B cell (primary cell): ENCODE results near the gene FGFR3. TPM values are rescaled to one million over a fixed set of nuclear protein-coding genes. Genes with fewer than 3 reads are reported as not detected.

ENCODE experiments used
- ATAC-seq: fragments of 200-7000 bp; cut with Tn5 transposase; one replicate; pipeline ENCODE4 v1.10.0; 2021; ENCODE audit warnings: low read depth, mild to moderate bottlenecking, moderate number of reproducible peaks, moderate library complexity
- CTCF ChIA-PET: fragments of 350-600 bp; sonication (Branson Sonifier 250); formaldehyde crosslinking; loops from one replicate; lab custom pipeline; 2021; ENCODE audit warnings: antibody characterized with exemption, inconsistent platforms; lab: Charles Lee
- POLR2A ChIA-PET: fragments of 350-600 bp; sonication (Branson Sonifier 250); formaldehyde crosslinking; loops from one replicate; lab custom pipeline; 2021; ENCODE audit warnings: antibody characterized with exemption; lab: Charles Lee
- DNase-seq: peaks from one replicate; pipeline ENCODE4 v3.0.0; 2013
- H2AFZ ChIP-seq: 2 replicates; pipeline ENCODE4 v1.6.1; 2012; ENCODE audit warnings: mild to moderate bottlenecking, low read depth, low read length; ENCODE audit not compliant: insufficient read depth, poor library complexity, severe bottlenecking
- H3K27ac ChIP-seq, 2 donors: 1 replicate in 1 of 2; 2 replicates in 1 of 2; pipeline ENCODE4 v1.5.1; 2012 to 2013; ENCODE audit warnings: low read length in 2 of 2, mild to moderate bottlenecking in 2 of 2, moderate library complexity in 1 of 2
- H3K27me3 ChIP-seq, 4 experiments: fragments of 200-600 bp in 1 of 4; sonication (generic) in 1 of 4; replicated peaks in 1 of 4; 1 replicate in 2 of 4; 2 replicates in 2 of 4; pipeline versions ENCODE4 v1.6.1 to v1.7.0; 2013 to 2016; ENCODE audit warnings: low read length in 3 of 4, mild to moderate bottlenecking in 2 of 4, mixed read lengths in 1 of 4, moderate library complexity in 1 of 4; ENCODE audit not compliant: insufficient read depth in 4 of 4, control insufficient read depth in 3 of 4; ENCODE audit errors: control extremely low read depth in 1 of 4
- H3K36me3 ChIP-seq, 2 experiments: replicated peaks in 1 of 2; 1 replicate in 1 of 2; 2 replicates in 1 of 2; pipeline versions ENCODE4 v1.6.1 to v1.7.1; 2013; ENCODE audit warnings: low read length in 1 of 2; ENCODE audit not compliant: insufficient read depth in 2 of 2, control insufficient read depth in 1 of 2; ENCODE audit errors: control extremely low read depth in 1 of 2, extremely low read depth in 1 of 2
- H3K4me1 ChIP-seq, 2 donors: fragments of 200-600 bp in 1 of 2; sonication (generic) in 1 of 2; 1 replicate in 1 of 2; 2 replicates in 1 of 2; pipeline versions ENCODE4 v1.5.1 to v1.6.1; 2013 to 2017; ENCODE audit warnings: low read length in 2 of 2; ENCODE audit not compliant: control insufficient read depth in 2 of 2, insufficient read depth in 2 of 2
- H3K4me2 ChIP-seq: replicated peaks from 2 replicates; pipeline ENCODE3; 2012; ENCODE audit warnings: mild to moderate bottlenecking, low read depth, low read length; ENCODE audit not compliant: poor library complexity, severe bottlenecking
- H3K4me3 ChIP-seq, 5 experiments: fragments of 200-600 bp in 1 of 5; sonication (generic) in 1 of 5; 1 replicate in 3 of 5; 2 replicates in 2 of 5; pipeline versions ENCODE4 v1.5.1 to v1.7.0; 2011 to 2016; ENCODE audit warnings: low read length in 4 of 5, mild to moderate bottlenecking in 4 of 5, low read depth in 2 of 5, control low read depth in 1 of 5, moderate library complexity in 1 of 5; ENCODE audit not compliant: insufficient read depth in 1 of 5; ENCODE audit errors: control extremely low read depth in 1 of 5, extremely low read depth in 1 of 5
- H3K79me2 ChIP-seq: fragments of 200-600 bp; sonication (generic); one replicate; pipeline ENCODE4 v1.6.0; 2016; ENCODE audit warnings: low read length; ENCODE audit not compliant: control insufficient read depth, insufficient read depth
- H3K9ac ChIP-seq: fragments of 200-600 bp; sonication (generic); 2 replicates; pipeline ENCODE4 v1.6.1; 2017; ENCODE audit warnings: mild to moderate bottlenecking, low read length, moderate library complexity
- H3K9me3 ChIP-seq, 3 donors: one replicate each; pipeline versions ENCODE4 v1.6.1 to v1.7.1; 2013; ENCODE audit warnings: low read length in 2 of 3; ENCODE audit not compliant: control insufficient read depth in 2 of 3, insufficient read depth in 1 of 3; ENCODE audit errors: control extremely low read depth in 1 of 3
- H4K20me1 ChIP-seq: 2 replicates; pipeline ENCODE4 v1.6.0; 2012; ENCODE audit warnings: mild to moderate bottlenecking, low read length; ENCODE audit not compliant: insufficient read depth, control insufficient read depth, poor library complexity, severe bottlenecking
- H3K27ac Mint-ChIP-seq: one replicate; pipeline ENCODE4 v1.8.0; 2021; ENCODE audit warnings: mixed read lengths
- H3K27me3 Mint-ChIP-seq: one replicate; pipeline ENCODE4 v1.8.0; 2021; ENCODE audit warnings: mixed read lengths
- H3K4me1 Mint-ChIP-seq: one replicate; pipeline ENCODE4 v1.8.0; 2021; ENCODE audit warnings: mixed read lengths
- H3K4me3 Mint-ChIP-seq: one replicate; pipeline ENCODE4 v1.8.0; 2021; ENCODE audit warnings: mixed read lengths
- H3K9me3 Mint-ChIP-seq: one replicate; pipeline ENCODE4 v1.8.0; 2022; ENCODE audit warnings: mixed read lengths; ENCODE audit not compliant: insufficient read depth
- CTCF ChIP-seq: fragments of 200-600 bp; IDR thresholded peaks from one replicate; pipeline ENCODE4 v1.8.0; 2022; ENCODE audit warnings: antibody characterized with exemption, mild to moderate bottlenecking
- EZH2 ChIP-seq: IDR thresholded peaks from 2 replicates; pipeline ENCODE4 v1.6.1; 2012; ENCODE audit warnings: borderline replicate concordance, low read depth, mild to moderate bottlenecking, moderate library complexity, low read length; ENCODE audit not compliant: insufficient read depth, poor library complexity, severe bottlenecking
- WGBS: methylation state at CpG from one replicate; pipeline ENCODE4 v1.1.5; 2013; ENCODE audit warnings: missing lambda C conversion rate; ENCODE audit not compliant: insufficient coverage; 5-methylcytosine and 5-hydroxymethylcytosine counted together
- intact Hi-C: fragments of 100-400 bp; cut with micrococcal nuclease; formaldehyde crosslinking; loops from one replicate; pipeline ENCODE4 v1.10.0; 2022
- polyA plus RNA-seq: library from polyadenylated mRNA; depleted of rRNA; stranded (reverse); fragments of >200 nt; gene quantifications from 2 replicates; pipeline ENCODE4 v1.2.3, GENCODE V29; 2012
- total RNA-seq, 2 donors: library from RNA; stranded (reverse); fragments of 120-200 nt in 1 of 2; gene quantifications; 1 replicate in 1 of 2; 2 replicates in 1 of 2; pipeline versions ENCODE4 v1.2.3 to v1.2.4, GENCODE V29; 2013 to 2022

FGFR3 gene
- total and polyA plus RNA-seq, 2 donors (not counting 1 experiment from before 2014, with no cell fraction given) = not detected

- Histone ChIP-seq H3K36me3 (peaks cover 16 to 55% of the 10 kb centered on the region in 2 experiments), H4K20me1 (peaks cover 1% of the 10 kb centered on the region), H3K4me3 (no peak overlapping the region), H3K4me1 (no peaks in the 10 kb centered on the region), H3K27ac (no peak overlapping the region), H2AFZ (no peak overlapping the region), H3K79me2 (no peaks in the 10 kb centered on the region), H3K9me3 (no peaks in the 10 kb centered on the region), H3K9ac (no peak overlapping the region), H3K4me2 (no peak overlapping the region), H3K27me3 (no peaks in the 10 kb centered on the region)
- no peak overlapping the region for H3K27ac Mint-ChIP-seq
- ATAC-seq = no peak
- POLR2A ChIA-PET = no interaction called here
- no peak overlapping the region for H3K4me3 Mint-ChIP-seq
- no peaks in the 10 kb centered on the region for H3K9me3 Mint-ChIP-seq
- CTCF ChIA-PET = interaction anchor here (4.1 kb wide), 1 partner anchor 84 kb away, joined by 16 read pairs; no protein-coding TSS in a partner anchor
- H3K27me3 Mint-ChIP-seq = no peaks in the 10 kb centered on the region
- no peaks in the 10 kb centered on the region for H3K4me1 Mint-ChIP-seq
- 96% methylated on average over 34 of the region's 34 CpGs for WGBS
- DNase-seq = no peak
- intact Hi-C loops = no loop called here
- TF ChIP-seq EZH2 (no peak), CTCF (no peak)
Observed at GRCh38 chr4:1815096-1815996, 22.3 kb downstream of the FGFR3 start.
